Skeletal muscle tissue (tissue), 4 donors: ENCODE results near the gene RAI1. TPM values are rescaled to one million over a fixed set of nuclear protein-coding genes. Genes with fewer than 3 reads are reported as not detected.

ENCODE experiments used
- H3K27ac ChIP-seq: one replicate; pipeline ENCODE4 v1.7.0; 2013; ENCODE audit warnings: mild to moderate bottlenecking, low read depth, low read length, inconsistent platforms
- H3K27me3 ChIP-seq, 3 donors: one replicate each; pipeline ENCODE4 v1.7.0; 2013; ENCODE audit warnings: low read length in 3 of 3; ENCODE audit not compliant: control insufficient read depth in 3 of 3, insufficient read depth in 3 of 3
- H3K36me3 ChIP-seq, 3 donors: one replicate each; pipeline ENCODE4 v1.7.0; 2013; ENCODE audit warnings: low read length in 3 of 3; ENCODE audit not compliant: control insufficient read depth in 3 of 3, insufficient read depth in 3 of 3
- H3K4me1 ChIP-seq, 3 donors: one replicate each; pipeline ENCODE4 v1.7.0; 2013; ENCODE audit warnings: low read length in 3 of 3, mild to moderate bottlenecking in 3 of 3; ENCODE audit not compliant: control insufficient read depth in 3 of 3, insufficient read depth in 3 of 3
- H3K4me3 ChIP-seq, 3 donors: one replicate each; pipeline ENCODE4 v1.7.0; 2013; ENCODE audit warnings: low read length in 3 of 3
- H3K9ac ChIP-seq, 3 donors: one replicate each; pipeline ENCODE4 v1.7.0; 2013; ENCODE audit warnings: low read length in 3 of 3, mild to moderate bottlenecking in 3 of 3, moderate library complexity in 2 of 3, low read depth in 1 of 3
- H3K9me3 ChIP-seq, 3 donors: one replicate each; pipeline ENCODE4 v1.7.0; 2013; ENCODE audit warnings: low read length in 3 of 3; ENCODE audit not compliant: control insufficient read depth in 3 of 3
- total RNA-seq: library from RNA; depleted of rRNA; stranded (reverse); fragments of >200 nt; gene quantifications from one replicate; pipeline ENCODE4 v1.2.3, GENCODE V29; 2014
- donor health status: Osteomylitis.

RAI1 gene
- total RNA-seq, 1 donor from 2014 or later: 3.1 TPM

GRCh38 chr17:17698371-17698770 is 17.1 kb downstream of the RAI1 start:
- Histone ChIP-seq H3K4me1 (peaks cover 73 to 88% (median 82%) of the 10 kb centered on the region in 3 donors), H3K36me3 (peaks cover 0 to 2% (median 0%) of the 10 kb centered on the region in 3 donors)

DNA sequence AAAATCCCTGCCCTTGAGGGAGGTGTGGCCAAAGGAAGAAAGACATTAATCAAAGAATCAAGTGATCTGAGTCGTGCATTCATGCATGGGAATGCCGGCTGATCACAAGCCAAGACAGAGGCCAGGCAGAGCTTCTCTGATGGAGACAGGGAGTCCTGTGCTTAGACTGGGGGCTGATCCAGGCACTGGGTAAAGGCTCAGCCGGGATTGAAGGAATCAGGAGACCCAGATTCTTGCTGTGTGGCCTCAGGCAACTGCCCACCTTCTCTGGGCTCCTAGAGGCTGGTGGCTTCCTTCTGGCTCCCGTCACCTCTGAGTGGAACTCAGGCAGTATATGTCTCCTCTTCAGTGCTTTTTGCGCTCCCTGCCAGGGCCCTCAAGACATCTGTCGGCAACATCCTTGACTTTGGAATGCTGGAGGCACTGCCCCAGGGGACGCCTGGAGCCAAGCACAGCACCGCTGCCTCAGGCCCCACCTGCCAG is 17.7 kb downstream of the RAI1 start:
- Histone ChIP-seq H3K4me3 (no peak overlapping the region), H3K27me3 (no peaks in the 10 kb centered on the region), H3K36me3 (peaks cover 0 to 2% (median 0%) of the 10 kb centered on the region in 3 donors), H3K27ac (no peak overlapping the region), H3K9me3 (no peaks in the 10 kb centered on the region), H3K4me1 (peaks cover 71 to 87% (median 80%) of the 10 kb centered on the region in 3 donors), H3K9ac (peak overlapping the region in 2 of 3 donors; percentile 11 to 50)

More at GRCh38 chr17:17698371-17698770, 17.1 kb downstream of the RAI1 start:
- peak overlapping the region in 2 of 3 donors; percentile 11 to 76 for H3K9ac ChIP-seq
- H3K27me3 ChIP-seq: no peaks in the 10 kb centered on the region
- no peak overlapping the region for H3K4me3 ChIP-seq
- peak overlapping the region; percentile 6 for H3K27ac ChIP-seq
- no peaks in the 10 kb centered on the region for H3K9me3 ChIP-seq

GRCh38 chr17:17699491-17699890 is 18.2 kb downstream of the RAI1 start:
- Histone ChIP-seq H3K4me3 (no peak overlapping the region), H3K9me3 (no peaks in the 10 kb centered on the region), H3K36me3 (peaks cover 0 to 2% (median 0%) of the 10 kb centered on the region in 3 donors), H3K9ac (peak overlapping the region in 1 of 3 donors; percentile 50), H3K4me1 (peaks cover 70 to 85% (median 76%) of the 10 kb centered on the region in 3 donors), H3K27me3 (no peaks in the 10 kb centered on the region), H3K27ac (no peak overlapping the region)

- peaks cover 0 to 2% (median 0%) of the 10 kb centered on the region in 3 donors for H3K36me3 ChIP-seq
- H3K4me3 ChIP-seq: peak overlapping the region; percentile 30 to 35 (median 30)
- H3K27me3 ChIP-seq: no peaks in the 10 kb centered on the region
- peaks cover 64 to 80% (median 70%) of the 10 kb centered on the region in 3 donors for H3K4me1 ChIP-seq
- no peak overlapping the region for H3K27ac ChIP-seq
- H3K9ac ChIP-seq: peak overlapping the region in 1 of 3 donors; percentile 45
- H3K9me3 ChIP-seq: no peaks in the 10 kb centered on the region
Observed at GRCh38 chr17:17700251-17700969, 19.2 kb downstream of the RAI1 start.

DNA sequence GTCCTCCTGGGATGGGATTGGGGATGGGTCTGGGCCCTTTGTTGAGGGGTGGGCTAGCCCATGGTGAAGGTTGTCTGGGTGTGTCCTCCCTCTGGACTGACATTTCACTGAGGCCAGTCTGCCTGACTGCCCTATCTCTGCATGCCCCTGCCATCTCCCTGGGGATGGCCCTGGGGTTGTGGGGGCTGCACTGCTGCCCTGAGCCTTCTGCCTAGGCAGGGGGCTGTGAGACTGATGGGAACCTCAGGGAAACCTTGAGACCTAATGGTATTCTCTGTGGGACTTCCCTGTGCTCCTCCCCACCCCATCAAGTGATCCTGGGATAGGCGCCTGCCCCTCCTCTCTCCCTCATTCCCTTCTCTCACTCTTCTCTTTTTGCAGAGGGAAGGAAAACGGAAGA is 19.9 kb downstream of the RAI1 start:
- no peaks in the 10 kb centered on the region for H3K9me3 ChIP-seq
- H3K36me3 ChIP-seq: peaks cover 0 to 2% (median 0%) of the 10 kb centered on the region in 3 donors
- H3K4me3 ChIP-seq: no peak overlapping the region
- peaks cover 57 to 73% (median 63%) of the 10 kb centered on the region in 3 donors for H3K4me1 ChIP-seq
- no peak overlapping the region for H3K27ac ChIP-seq
- H3K9ac ChIP-seq: peak overlapping the region in 1 of 3 donors; percentile 54
- H3K27me3 ChIP-seq: no peaks in the 10 kb centered on the region

DNA sequence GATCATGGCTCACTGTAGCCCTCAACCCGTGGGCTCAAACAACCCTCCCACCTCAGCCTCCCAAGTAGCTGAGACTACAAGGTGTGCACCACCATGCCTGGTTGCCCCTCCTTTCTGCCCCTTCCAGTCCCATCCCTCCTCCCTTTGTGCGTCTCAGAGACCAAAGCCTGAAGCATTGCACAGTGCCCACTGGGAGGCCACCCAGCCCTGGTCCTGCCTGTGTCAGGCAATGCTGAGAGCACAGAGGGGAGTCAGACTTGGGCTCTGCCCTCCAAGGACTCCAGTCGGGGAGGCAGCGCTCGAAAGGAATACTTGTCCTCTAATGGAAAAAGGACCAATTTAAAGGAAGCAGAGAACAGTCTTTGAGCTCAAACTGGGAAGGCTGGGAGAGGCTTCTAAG is 20.4 kb downstream of the RAI1 start:
- Histone ChIP-seq H3K4me3 (no peak overlapping the region), H3K9ac (no peak overlapping the region), H3K36me3 (peaks cover 0 to 2% (median 0%) of the 10 kb centered on the region in 3 donors), H3K9me3 (no peaks in the 10 kb centered on the region), H3K27ac (no peak overlapping the region), H3K4me1 (peaks cover 52 to 68% (median 57%) of the 10 kb centered on the region in 3 donors), H3K27me3 (no peaks in the 10 kb centered on the region)

- Histone ChIP-seq H3K27me3 (no peaks in the 10 kb centered on the region), H3K4me3 (no peak overlapping the region), H3K4me1 (peaks cover 43 to 58% (median 48%) of the 10 kb centered on the region in 3 donors), H3K36me3 (peaks cover 0 to 2% (median 0%) of the 10 kb centered on the region in 3 donors), H3K9ac (no peak overlapping the region), H3K27ac (no peak overlapping the region), H3K9me3 (no peaks in the 10 kb centered on the region)
Observed at GRCh38 chr17:17702449-17703139, 21.3 kb downstream of the RAI1 start.

DNA sequence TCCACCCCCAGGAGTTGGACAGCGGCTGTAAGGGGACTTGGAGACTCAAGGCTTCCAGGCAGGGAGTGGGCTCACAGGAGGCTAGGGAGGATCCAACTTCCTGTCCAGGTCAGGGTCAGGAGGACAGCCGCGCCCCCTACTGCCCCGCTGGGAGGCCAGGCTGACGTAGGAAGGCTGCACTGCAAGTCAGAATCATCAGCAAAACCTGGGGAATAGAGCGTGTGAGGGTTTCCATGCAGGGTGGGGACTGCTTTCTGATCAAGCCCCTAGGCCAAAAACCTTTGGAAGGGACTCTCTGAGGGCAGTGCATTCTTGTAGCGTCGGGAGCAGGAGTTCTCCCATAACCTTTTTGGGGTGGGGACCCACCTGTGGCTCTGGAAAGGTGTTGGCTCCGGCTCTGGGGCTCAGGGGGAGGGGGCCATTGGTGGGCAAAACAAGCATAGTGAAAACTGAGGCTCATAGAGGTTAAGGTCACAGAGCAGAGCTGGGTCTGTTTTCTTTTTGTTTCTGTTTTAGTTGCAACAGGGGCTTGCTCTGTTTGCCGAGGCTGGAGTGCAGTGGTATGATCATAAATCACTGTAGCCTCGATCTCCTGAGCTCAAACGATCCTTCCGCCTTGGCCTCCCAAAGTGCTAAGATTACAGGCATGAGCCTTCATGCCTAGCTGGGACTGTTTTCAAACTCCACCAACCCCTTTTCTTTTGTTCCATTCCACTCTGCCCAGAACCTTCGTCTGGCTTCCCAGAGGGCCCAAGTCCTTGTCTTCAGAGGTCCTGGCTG is 22.1 kb downstream of the RAI1 start:
- H3K9ac ChIP-seq: no peak overlapping the region
- no peak overlapping the region for H3K4me3 ChIP-seq
- peaks cover 36 to 51% (median 41%) of the 10 kb centered on the region in 3 donors for H3K4me1 ChIP-seq
- no peaks in the 10 kb centered on the region for H3K9me3 ChIP-seq
- peaks cover 0 to 2% (median 0%) of the 10 kb centered on the region in 3 donors for H3K36me3 ChIP-seq
- no peaks in the 10 kb centered on the region for H3K27me3 ChIP-seq
- no peak overlapping the region for H3K27ac ChIP-seq

GRCh38 chr17:17704931-17705330 is 23.7 kb downstream of the RAI1 start:
- Histone ChIP-seq H3K4me1 (peaks cover 21 to 36% (median 25%) of the 10 kb centered on the region in 3 donors), H3K9me3 (no peaks in the 10 kb centered on the region), H3K4me3 (no peak overlapping the region), H3K9ac (no peak overlapping the region), H3K27me3 (no peaks in the 10 kb centered on the region), H3K27ac (no peak overlapping the region), H3K36me3 (peaks cover 0 to 2% (median 2%) of the 10 kb centered on the region in 3 donors)
